DOHH2 (cell line): ENCODE data around the gene TFAP2A.

Experiments used
- H3F3A ChIP-seq: fragments of 200-600 bp; sonication (generic), shearing (Covaris generic); 2 replicates; pipeline ENCODE4 v1.6.0; 2016; ENCODE audit warnings: antibody characterized with exemption, mild to moderate bottlenecking; ENCODE audit not compliant: control insufficient read depth, insufficient read depth
- H3K27ac ChIP-seq: fragments of 200-600 bp; sonication (generic); 2 replicates; pipeline ENCODE4 v1.5.1; 2014; ENCODE audit warnings: low read depth, mild to moderate bottlenecking, low read length, moderate library complexity
- H3K27me3 ChIP-seq: fragments of 200-600 bp; sonication (generic); 2 replicates; pipeline ENCODE4 v1.6.1; 2014; ENCODE audit warnings: mild to moderate bottlenecking, low read length, mixed read lengths; ENCODE audit not compliant: control insufficient read depth
- H3K36me3 ChIP-seq: fragments of 200-600 bp; sonication (generic); 2 replicates; pipeline ENCODE4 v1.6.1; 2014; ENCODE audit warnings: mild to moderate bottlenecking, low read length, moderate library complexity, mixed read lengths; ENCODE audit not compliant: control insufficient read depth
- H3K4me1 ChIP-seq: fragments of 200-600 bp; sonication (generic); 2 replicates; pipeline ENCODE4 v1.6.1; 2014; ENCODE audit warnings: mild to moderate bottlenecking, low read length, mixed read lengths; ENCODE audit not compliant: control insufficient read depth
- H3K4me2 ChIP-seq: fragments of 200-600 bp; sonication (generic); 2 replicates; pipeline ENCODE4 v1.6.0; 2014; ENCODE audit warnings: mild to moderate bottlenecking, low read length, moderate library complexity
- H3K4me3 ChIP-seq: fragments of 200-600 bp; sonication (generic); 2 replicates; pipeline ENCODE4 v1.5.1; 2014; ENCODE audit warnings: mild to moderate bottlenecking, low read length, mixed read lengths
- H3K79me2 ChIP-seq: fragments of 200-600 bp; sonication (generic); 2 replicates; pipeline ENCODE4 v1.6.1; 2014; ENCODE audit warnings: mild to moderate bottlenecking, low read length, mixed read lengths; ENCODE audit not compliant: control insufficient read depth
- H3K9me2 ChIP-seq: fragments of 200-600 bp; sonication (generic); replicated peaks from 2 replicates; pipeline ENCODE4 v1.6.1; 2014; ENCODE audit warnings: mild to moderate bottlenecking, low read length, mixed read lengths; ENCODE audit not compliant: control insufficient read depth
- H3K9me3 ChIP-seq: fragments of 200-600 bp; sonication (generic); 2 replicates; pipeline ENCODE4 v1.6.1; 2014; ENCODE audit warnings: antibody characterized with exemption, low read length, mixed read lengths; ENCODE audit not compliant: control insufficient read depth, insufficient read depth
- H4K20me1 ChIP-seq: fragments of 200-600 bp; sonication (generic); 2 replicates; pipeline ENCODE4 v1.6.0; 2014; ENCODE audit warnings: low read depth, mild to moderate bottlenecking, antibody characterized with exemption, low read length, moderate library complexity; ENCODE audit not compliant: control insufficient read depth, insufficient read depth
- CTCF ChIP-seq: fragments of 200-600 bp; sonication (generic); IDR thresholded peaks from one replicate; pipeline ENCODE4 v1.5.1; 2014; ENCODE audit warnings: antibody characterized with exemption, mild to moderate bottlenecking, low read depth, low read length; ENCODE audit not compliant: poor library complexity, severe bottlenecking
- EZH2phosphoT487 ChIP-seq: fragments of 200-600 bp; sonication (generic); IDR thresholded peaks from 2 replicates; pipeline ENCODE4 v1.6.1; 2017; ENCODE audit warnings: borderline replicate concordance, mild to moderate bottlenecking, antibody characterized with exemption, low read length, moderate library complexity, mixed read lengths

The TFAP2A gene

DNA sequence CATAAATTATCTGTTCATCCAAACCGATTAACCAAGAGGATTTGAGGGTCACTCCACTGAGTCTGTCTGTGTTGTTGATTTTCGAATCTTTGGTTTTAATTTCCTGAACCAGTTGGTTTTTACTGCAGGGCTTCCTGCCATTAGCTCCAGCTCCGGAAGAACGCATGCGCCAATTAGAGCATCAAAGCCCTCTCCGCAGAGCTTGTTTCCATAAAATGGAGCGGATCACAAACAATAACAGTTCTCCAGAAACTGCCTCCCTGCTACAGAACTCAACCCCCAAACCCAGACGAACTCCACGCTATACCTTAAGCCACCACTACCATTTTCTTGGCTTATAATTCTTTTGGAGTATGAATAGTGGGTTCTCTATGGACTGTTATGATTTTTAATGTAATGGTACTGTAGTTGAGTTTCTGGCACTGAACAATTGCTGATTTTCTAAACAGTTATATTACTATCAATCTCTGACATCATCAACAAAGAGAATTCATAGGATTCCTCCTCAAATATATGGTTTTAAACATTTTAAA is 13.8 kb downstream of the TFAP2A start:
- Histone ChIP-seq H3K4me1 (peaks cover 27% of the 10 kb centered on the region), H3K4me2 (no peak overlapping the region), H3K27ac (no peak overlapping the region), H3K79me2 (peaks cover 14% of the 10 kb centered on the region), H3K27me3 (peaks cover 5% of the 10 kb centered on the region), H3F3A (no peaks in the 10 kb centered on the region), H3K36me3 (peaks cover 7% of the 10 kb centered on the region), H3K9me3 (no peaks in the 10 kb centered on the region), H3K9me2 (no peaks in the 10 kb centered on the region), H3K4me3 (no peak overlapping the region), H4K20me1 (no peaks in the 10 kb centered on the region)
- TF ChIP-seq EZH2phosphoT487 = no peak
- no peak for TF ChIP-seq CTCF

DNA sequence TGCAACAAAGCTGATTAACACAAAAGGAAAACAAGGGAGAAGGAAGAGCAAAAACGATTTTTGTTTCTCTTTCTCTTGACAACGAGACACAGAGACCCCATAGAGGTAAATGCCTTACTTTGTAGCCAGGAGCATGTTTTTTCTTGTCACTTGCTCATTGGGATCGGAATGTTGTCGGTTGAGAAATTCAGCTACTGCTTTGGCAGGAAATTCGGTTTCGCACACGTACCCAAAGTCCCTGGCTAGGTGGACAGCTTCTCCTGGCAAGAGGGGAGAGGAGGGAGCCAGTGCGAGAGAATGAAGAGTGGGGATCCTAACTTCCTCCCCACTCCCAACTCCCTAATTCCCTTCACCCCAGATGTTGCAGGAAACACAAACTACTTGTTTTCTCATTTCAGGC is 14.5 kb downstream of the TFAP2A start:
- Histone ChIP-seq H3K4me3 (no peak overlapping the region), H3K4me1 (peaks cover 24% of the 10 kb centered on the region), H4K20me1 (no peaks in the 10 kb centered on the region), H3F3A (no peaks in the 10 kb centered on the region), H3K4me2 (no peak overlapping the region), H3K9me2 (no peaks in the 10 kb centered on the region), H3K79me2 (peaks cover 9% of the 10 kb centered on the region), H3K9me3 (no peaks in the 10 kb centered on the region), H3K36me3 (peaks cover 5% of the 10 kb centered on the region), H3K27ac (no peak overlapping the region), H3K27me3 (peaks cover 13% of the 10 kb centered on the region)
- no peak for TF ChIP-seq EZH2phosphoT487
- no peak for TF ChIP-seq CTCF

GRCh38 chr6:10399451-10399850 is 15.4 kb downstream of the TFAP2A start:
- Histone ChIP-seq H3K27me3 (peaks cover 19% of the 10 kb centered on the region), H3F3A (no peaks in the 10 kb centered on the region), H3K79me2 (peaks cover under 1% of the 10 kb centered on the region), H3K4me3 (no peak overlapping the region), H3K4me2 (no peak overlapping the region), H4K20me1 (no peaks in the 10 kb centered on the region), H3K9me2 (no peaks in the 10 kb centered on the region), H3K36me3 (no peaks in the 10 kb centered on the region), H3K4me1 (peaks cover 15% of the 10 kb centered on the region), H3K27ac (no peak overlapping the region), H3K9me3 (no peaks in the 10 kb centered on the region)
- TF ChIP-seq EZH2phosphoT487 (no peak), CTCF (no peak)
